Gastrocnemius medialis (tissue), 4 donors: Measurements from ENCODE around the gene KHDRBS2. TPM values are rescaled to one million over a fixed set of nuclear protein-coding genes. Genes with fewer than 3 reads are reported as not detected.

ENCODE experiments used
- ATAC-seq, 2 donors: fragments of 150-250 bp; one replicate each; pipeline ENCODE4 v1.9.1; 2016
- DNase-seq, 2 donors: peaks; one replicate each; pipeline ENCODE4 v3.0.0-alpha.2; 2019
- H3K27ac ChIP-seq, 4 donors: fragments of 200-600 bp; sonication (generic); 1 replicate in 1 of 4; 2 replicates in 3 of 4; pipeline ENCODE4 v1.5.1; 2016 to 2018; ENCODE audit warnings: mild to moderate bottlenecking in 2 of 4, moderate library complexity in 1 of 4
- H3K27me3 ChIP-seq, 3 donors: fragments of 200-600 bp; sonication (generic) in 2 of 3; 1 replicate in 1 of 3; 2 replicates in 2 of 3; pipeline versions ENCODE4 v1.5.1 to v1.6.0; 2016 to 2019; ENCODE audit warnings: mild to moderate bottlenecking in 1 of 3, moderate library complexity in 1 of 3
- H3K36me3 ChIP-seq, 2 donors: fragments of 200-600 bp; sonication (generic) in 1 of 2; one replicate each; pipeline ENCODE4 v1.5.1; 2017 to 2018
- H3K4me1 ChIP-seq, 2 donors: fragments of 200-600 bp; sonication (generic) in 1 of 2; one replicate each; pipeline ENCODE4 v1.5.1; 2016 to 2017; ENCODE audit warnings: mild to moderate bottlenecking in 2 of 2
- H3K4me3 ChIP-seq, 4 donors: fragments of 200-600 bp; sonication (generic) in 3 of 4; 1 replicate in 1 of 4; 2 replicates in 3 of 4; pipeline ENCODE4 v1.5.1; 2016 to 2019; ENCODE audit warnings: mild to moderate bottlenecking in 2 of 4
- H3K9me3 ChIP-seq, 3 donors: fragments of 200-600 bp; sonication (generic) in 2 of 3; 1 replicate in 1 of 3; 2 replicates in 2 of 3; pipeline ENCODE4 v1.5.1; 2016 to 2019
- CTCF ChIP-seq, 5 experiments: fragments of 450-650 bp in 3 of 5; fragments of 200-600 bp in 2 of 5; sonication (generic) in 2 of 5; IDR thresholded peaks in 4 of 5; conservative IDR thresholded peaks in 1 of 5; 1 replicate in 4 of 5; 2 replicates in 1 of 5; pipeline ENCODE4 v1.5.1; 2016 to 2019; ENCODE audit warnings: antibody characterized with exemption in 5 of 5, mild to moderate bottlenecking in 3 of 5, moderate library complexity in 3 of 5
- POLR2A ChIP-seq, 2 donors: fragments of 450-650 bp; IDR thresholded peaks; one replicate each; pipeline ENCODE4 v1.6.1; 2017; ENCODE audit warnings: antibody characterized with exemption in 2 of 2, mild to moderate bottlenecking in 2 of 2, moderate library complexity in 2 of 2
- in situ Hi-C, 4 donors: fragments of 200-750 bp; cut with MboI; loops; one replicate each; pipeline versions ENCODE4 v1.15.0 to v1.8.0; 2017; ENCODE audit warnings: low sequenced_read_pairs in 4 of 4
- intact Hi-C: fragments of 100-400 bp; cut with DNase I; formaldehyde crosslinking; loops from one replicate; pipeline ENCODE4 v1.15.1; 2023; ENCODE audit warnings: low total_unique reads
- total RNA-seq, 4 donors: library from RNA; depleted of rRNA; stranded (reverse); fragments of >200 nt; gene quantifications; one replicate each; pipeline versions ENCODE4 v1.1.0 to v1.2.3, GENCODE V29; 2016

Gene KHDRBS2
- total RNA-seq, 4 donors from 2014 or later, result 0.44 TPM; not detected in 3

DNA sequence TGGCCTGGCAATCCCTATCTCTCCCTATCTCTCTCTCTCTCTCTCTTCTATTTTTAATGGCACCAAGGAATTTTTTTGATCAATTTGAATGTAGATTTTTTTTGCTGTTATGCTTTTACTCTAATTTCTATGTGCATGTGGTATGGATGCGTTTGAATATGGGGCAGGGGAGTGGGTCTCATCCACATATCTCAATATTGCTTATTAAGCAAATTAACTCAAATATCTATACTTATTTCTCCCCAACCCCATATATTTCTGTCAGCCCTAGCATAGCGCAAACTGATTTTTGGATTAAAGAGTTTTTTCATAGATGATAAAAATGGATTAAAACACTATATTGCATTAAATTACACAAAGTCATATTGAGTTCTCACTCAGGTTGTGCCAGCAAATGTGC, 210.2 kb downstream of the KHDRBS2 start:
- ATAC-seq, result no peak
- TF ChIP-seq POLR2A (IDR thresholded peaks at IDR 0.05) (no peak), CTCF (IDR thresholded peaks at IDR 0.05 in 4 of 5, conservative IDR thresholded peaks at IDR 0.05 in 1 of 5) (no peak)
- in situ Hi-C loops, result no loop called here

DNA sequence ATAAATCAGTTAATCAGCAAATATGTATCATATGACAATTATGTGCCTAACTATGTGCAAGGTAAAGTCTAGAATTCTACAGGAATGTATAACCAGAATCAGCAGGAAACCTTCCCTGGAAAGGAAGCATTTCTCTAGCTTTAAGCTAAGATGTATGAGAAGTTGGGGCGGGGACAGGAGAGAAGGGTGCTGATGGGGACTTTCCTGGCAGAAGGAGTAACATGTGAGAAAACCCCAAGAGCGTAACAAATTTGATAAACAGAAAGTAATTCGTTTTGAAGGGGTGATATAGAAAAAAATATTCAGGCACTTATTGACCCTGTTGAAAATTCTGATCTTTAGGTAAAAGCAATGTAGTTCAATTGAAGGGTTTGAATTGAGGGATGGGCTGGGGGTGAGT, 226.1 kb downstream of the KHDRBS2 start:
- in situ Hi-C loops (no loop called here), intact Hi-C loops (no loop called here)
- TF ChIP-seq POLR2A (IDR thresholded peaks at IDR 0.05) (no peak), CTCF (IDR thresholded peaks at IDR 0.05 in 4 of 5, conservative IDR thresholded peaks at IDR 0.05 in 1 of 5) (no peak)
- Histone ChIP-seq H3K4me3 (no peak overlapping the region), H3K27ac (no peak overlapping the region), H3K9me3 (peaks cover 0 to 5% (median 0%) of the 10 kb centered on the region in 3 donors), H3K36me3 (no peaks in the 10 kb centered on the region), H3K27me3 (no peaks in the 10 kb centered on the region), H3K4me1 (no peaks in the 10 kb centered on the region)
- ATAC-seq, result no peak
- no peak for DNase-seq

More for the DNA sequence above, 210.2 kb downstream of the KHDRBS2 start:
- Histone ChIP-seq H3K9me3 (no peaks in the 10 kb centered on the region), H3K36me3 (no peaks in the 10 kb centered on the region), H3K4me3 (no peak overlapping the region), H3K27me3 (no peaks in the 10 kb centered on the region), H3K4me1 (no peaks in the 10 kb centered on the region), H3K27ac (no peak overlapping the region)
- DNase-seq, result no peak
- intact Hi-C loops, result no loop called here

GRCh38 chr6:62057300-62057699, 228.7 kb downstream of the KHDRBS2 start:
- Histone ChIP-seq H3K4me1 (no peaks in the 10 kb centered on the region), H3K36me3 (no peaks in the 10 kb centered on the region), H3K27ac (no peak overlapping the region), H3K4me3 (no peak overlapping the region), H3K9me3 (peaks cover 0 to 5% (median 0%) of the 10 kb centered on the region in 3 donors), H3K27me3 (no peaks in the 10 kb centered on the region)
- no peak for TF ChIP-seq POLR2A (IDR thresholded peaks at IDR 0.05)
- no peak for TF ChIP-seq CTCF (IDR thresholded peaks at IDR 0.05 in 4 of 5, conservative IDR thresholded peaks at IDR 0.05 in 1 of 5)
- ATAC-seq (no peak), DNase-seq (no peak)
- intact Hi-C loops, result no loop called here
- in situ Hi-C loops, result no loop called here

- in situ Hi-C loops, result no loop called here
- no peaks in the 10 kb centered on the region for H3K4me1 ChIP-seq
- no peaks in the 10 kb centered on the region for H3K9me3 ChIP-seq
- no peak overlapping the region for H3K4me3 ChIP-seq
- no peak overlapping the region for H3K27ac ChIP-seq
- intact Hi-C loops, result no loop called here
- ATAC-seq (no peak), DNase-seq (no peak)
- no peaks in the 10 kb centered on the region for H3K36me3 ChIP-seq
- H3K27me3 ChIP-seq, result no peaks in the 10 kb centered on the region
- no peak for TF ChIP-seq CTCF (IDR thresholded peaks at IDR 0.05 in 4 of 5, conservative IDR thresholded peaks at IDR 0.05 in 1 of 5)
- no peak for TF ChIP-seq POLR2A (IDR thresholded peaks at IDR 0.05)
These were observed 240.5 kb downstream of the KHDRBS2 start for GRCh38 chr6:62045502-62045901.

DNA sequence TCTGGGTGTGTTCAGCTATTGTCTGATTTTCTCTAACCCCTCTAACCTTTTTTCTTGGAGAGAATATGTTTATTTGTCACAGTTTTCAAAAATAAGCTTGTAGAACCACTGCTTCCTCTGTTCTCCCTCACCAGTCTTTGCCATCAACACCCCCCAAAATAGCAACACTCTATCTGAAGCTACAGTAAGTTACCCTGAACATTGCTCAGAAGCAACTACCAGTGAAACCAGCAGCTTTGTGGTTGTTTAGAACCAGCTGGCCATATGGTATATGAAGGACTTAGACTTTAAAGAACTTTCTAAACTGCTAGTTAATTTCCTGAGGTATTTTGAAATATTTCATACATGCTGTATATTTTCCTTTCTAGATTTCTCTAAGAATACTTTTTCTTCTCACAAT, 242.9 kb downstream of the KHDRBS2 start:
- Histone ChIP-seq H3K27ac (no peak overlapping the region), H3K4me1 (no peaks in the 10 kb centered on the region), H3K9me3 (no peaks in the 10 kb centered on the region), H3K36me3 (no peaks in the 10 kb centered on the region), H3K27me3 (no peaks in the 10 kb centered on the region), H3K4me3 (no peak overlapping the region)
- ATAC-seq (no peak), DNase-seq (no peak)
- intact Hi-C loops, result no loop called here
- TF ChIP-seq POLR2A (IDR thresholded peaks at IDR 0.05), result no peak
- no peak for TF ChIP-seq CTCF (IDR thresholded peaks at IDR 0.05 in 4 of 5, conservative IDR thresholded peaks at IDR 0.05 in 1 of 5)
- in situ Hi-C loops, result no loop called here
